Measurements from ENCODE around the gene RPN2. TPM values are rescaled to one million over a fixed set of nuclear protein-coding genes. Genes with fewer than 3 reads are reported as not detected.

RPN2 gene
- total and polyA plus RNA-seq, 2 of the 13 experiments (the other 11 are each of a cell fraction or from before 2014, with no cell fraction given), result 587 to 1,818 TPM

- Histone ChIP-seq H4K20me1 (ENCODE audit: insufficient read depth, low read length) (no peaks in the 10 kb centered on the region), H3K9me3 (ENCODE audit: low read length) (no peaks in the 10 kb centered on the region), H3K4me1 (ENCODE audit: insufficient read depth, low read length) (no peaks in the 10 kb centered on the region), H3K4me2 (ENCODE audit: low read depth, low read length) (no peak overlapping the region), H2AFZ (ENCODE audit: low read length) (no peak overlapping the region), H3K9ac (ENCODE audit: insufficient read depth, low read depth, low read length) (no peak overlapping the region), H3K27ac (ENCODE audit: extremely low read length, insufficient read depth, low read length) (no peak overlapping the region), H3K27me3 (ENCODE audit: control insufficient read depth in 1 of 2, insufficient read depth in 2 of 2, low read length in 2 of 2) (peaks cover 14 to 64% of the 10 kb centered on the region in 2 experiments; a peak in 4 of 5 replicates), H3K79me2 (ENCODE audit: insufficient read depth, low read length) (no peaks in the 10 kb centered on the region), H3K36me3 (replicated peaks in 1 of 2; ENCODE audit: control insufficient read depth in 1 of 2, insufficient read depth in 2 of 2, low read length in 2 of 2) (no peaks in the 10 kb centered on the region), H3K4me3 (replicated peaks in 1 of 3; ENCODE audit: insufficient read depth in 1 of 3, low read depth in 2 of 3, low read length in 3 of 3) (no peak overlapping the region)
- intact Hi-C loops (cut with micrococcal nuclease; ENCODE audit: unreplicated experiment) (no loop called here), in situ Hi-C loops (cut with HindIII; ENCODE audit: extremely low pct_ligation_motif_present, low pct_unique_long_range_greater_than_20kb) (no loop called here)
- WGBS (ENCODE audit: low lambda C conversion rate), result 43% methylated on average over 4 of the region's 4 CpGs
- DNase-seq (ENCODE audit: low spot score) (no peak), ATAC-seq (no peak), FAIRE-seq (no peak)
- ChIA-PET POLR2A (no interaction called here), CTCF (ENCODE audit: low intra/inter-chr PET ratio, low total read pairs) (no interaction called here)
- BruUV-seq (replicated peaks), result no TSS peak
- TF ChIP-seq ATF7 (IDR thresholded peaks at IDR 0.05), result no peak
- TF ChIP-seq ATF7 (CRISPR knock-in tag; IDR thresholded peaks at IDR 0.05), result no peak
- TF ChIP-seq SMAD9 (CRISPR knock-in tag; IDR thresholded peaks at IDR 0.05), result no peak
- TF ChIP-seq, protein P1, sequence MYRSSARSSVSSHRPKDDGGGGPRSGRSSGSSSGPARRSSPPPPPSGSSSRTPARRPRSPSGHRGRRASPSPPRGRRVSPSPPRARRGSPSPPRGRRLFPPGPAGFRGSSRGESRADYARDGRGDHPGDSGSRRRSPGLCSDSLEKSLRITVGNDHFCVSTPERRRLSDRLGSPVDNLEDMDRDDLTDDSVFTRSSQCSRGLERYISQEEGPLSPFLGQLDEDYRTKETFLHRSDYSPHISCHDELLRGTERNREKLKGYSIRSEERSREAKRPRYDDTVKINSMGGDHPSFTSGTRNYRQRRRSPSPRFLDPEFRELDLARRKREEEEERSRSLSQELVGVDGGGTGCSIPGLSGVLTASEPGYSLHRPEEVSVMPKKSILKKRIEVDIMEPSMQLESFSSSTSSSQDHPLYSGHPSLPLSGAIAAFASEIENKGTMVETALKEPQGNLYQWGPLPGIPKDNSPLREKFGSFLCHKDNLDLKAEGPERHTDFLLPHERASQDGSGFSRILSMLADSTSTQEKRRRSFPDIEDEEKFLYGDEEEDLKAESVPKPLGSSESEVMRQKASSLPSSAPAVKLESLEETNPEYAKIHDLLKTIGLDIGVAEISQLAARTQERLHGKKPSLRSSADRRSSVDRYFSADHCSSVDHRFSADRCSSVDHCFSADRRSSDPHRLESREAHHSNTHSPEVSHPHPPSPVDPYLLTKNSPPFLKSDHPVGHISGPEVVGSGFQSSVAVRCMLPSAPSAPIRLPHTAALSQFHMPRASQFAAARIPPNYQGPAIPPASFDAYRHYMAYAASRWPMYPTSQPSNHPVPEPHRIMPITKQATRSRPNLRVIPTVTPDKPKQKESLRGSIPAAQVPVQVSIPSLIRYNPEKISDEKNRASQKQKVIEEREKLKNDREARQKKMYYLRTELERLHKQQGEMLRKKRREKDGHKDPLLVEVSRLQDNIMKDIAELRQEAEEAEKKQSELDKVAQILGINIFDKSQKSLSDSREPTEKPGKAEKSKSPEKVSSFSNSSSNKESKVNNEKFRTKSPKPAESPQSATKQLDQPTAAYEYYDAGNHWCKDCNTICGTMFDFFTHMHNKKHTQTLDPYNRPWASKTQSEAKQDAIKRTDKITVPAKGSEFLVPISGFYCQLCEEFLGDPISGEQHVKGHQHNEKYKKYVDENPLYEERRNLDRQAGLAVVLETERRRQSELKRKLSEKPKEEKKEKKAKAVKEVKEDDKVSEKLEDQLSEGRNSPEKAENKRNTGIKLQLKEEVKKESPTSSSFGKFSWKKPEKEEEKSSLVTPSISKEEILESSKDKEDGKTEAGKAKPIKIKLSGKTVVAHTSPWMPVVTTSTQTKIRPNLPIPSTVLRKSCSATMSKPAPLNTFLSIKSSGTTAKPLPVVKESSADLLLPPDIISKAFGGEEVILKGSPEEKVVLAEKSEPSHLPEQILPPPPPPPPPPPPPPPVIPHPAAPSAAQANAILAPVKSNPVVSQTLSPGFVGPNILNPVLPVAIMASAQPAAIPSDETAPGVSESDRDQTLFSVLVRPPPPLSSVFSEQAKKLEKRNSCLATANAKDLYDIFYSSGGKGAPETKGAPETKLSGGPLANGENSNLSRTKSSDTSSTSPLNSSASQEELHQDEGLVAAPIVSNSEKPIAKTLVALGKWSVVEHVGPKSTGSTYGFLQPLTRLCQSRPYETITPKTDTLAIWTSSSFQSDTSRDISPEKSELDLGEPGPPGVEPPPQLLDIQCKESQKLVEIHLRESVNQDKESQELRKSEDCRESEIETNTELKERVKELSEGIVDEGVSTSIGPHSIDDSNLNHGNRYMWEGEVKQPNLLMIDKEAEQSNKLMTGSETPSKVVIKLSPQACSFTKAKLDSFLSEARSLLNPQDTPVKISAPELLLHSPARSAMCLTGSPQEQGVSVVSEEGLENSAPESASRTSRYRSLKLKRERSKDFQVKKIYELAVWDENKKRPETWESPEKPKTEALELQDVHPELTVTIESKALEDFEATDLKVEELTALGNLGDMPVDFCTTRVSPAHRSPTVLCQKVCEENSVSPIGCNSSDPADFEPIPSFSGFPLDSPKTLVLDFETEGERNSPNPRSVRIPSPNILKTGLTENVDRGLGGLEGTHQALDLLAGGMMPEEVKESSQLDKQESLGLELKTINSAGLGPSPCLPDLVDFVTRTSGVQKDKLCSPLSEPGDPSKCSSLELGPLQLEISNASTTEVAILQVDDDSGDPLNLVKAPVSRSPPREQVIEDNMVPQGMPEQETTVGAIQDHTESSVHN (CRISPR knock-in tag; IDR thresholded peaks at IDR 0.05), result no peak
- no peak for TF ChIP-seq MED1 (CRISPR knock-in tag; IDR thresholded peaks at IDR 0.05)
- TF ChIP-seq RFX1 (IDR thresholded peaks at IDR 0.05), result no peak
- TF ChIP-seq, protein P2, sequence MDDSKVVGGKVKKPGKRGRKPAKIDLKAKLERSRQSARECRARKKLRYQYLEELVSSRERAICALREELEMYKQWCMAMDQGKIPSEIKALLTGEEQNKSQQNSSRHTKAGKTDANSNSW (CRISPR knock-in tag; IDR thresholded peaks at IDR 0.05; ENCODE audit: borderline replicate concordance), result no peak
- TF ChIP-seq JUNB (CRISPR knock-in tag; IDR thresholded peaks at IDR 0.05; ENCODE audit: borderline replicate concordance), result no peak
- no peak for TF ChIP-seq EED (CRISPR knock-in tag; IDR thresholded peaks at IDR 0.05)
- TF ChIP-seq HMG20A (CRISPR knock-in tag; IDR thresholded peaks at IDR 0.05; ENCODE audit: borderline replicate concordance), result no peak
- TF ChIP-seq ZNF709 (CRISPR knock-in tag; IDR thresholded peaks at IDR 0.05), result no peak
- no peak for TF ChIP-seq HNF1B (CRISPR knock-in tag; IDR thresholded peaks at IDR 0.05)
Observed at GRCh38 chr20:37260923-37261322, 81.8 kb downstream of the RPN2 start.

All from HepG2 (cell line).